HL-60 (cell line): ENCODE measurements around the gene OSBP2.

ENCODE experiments used
- GABPA ChIP-seq: IDR thresholded peaks from 2 replicates; pipeline ENCODE4 v1.6.1; 2012; ENCODE audit warnings: low read depth
- POLR2AphosphoS5 ChIP-seq: IDR thresholded peaks from 2 replicates; pipeline ENCODE4 v1.6.1; 2012; ENCODE audit warnings: low read depth
- SPI1 ChIP-seq: IDR thresholded peaks from 2 replicates; pipeline ENCODE4 v1.6.1; 2012; ENCODE audit warnings: low read depth, mild to moderate bottlenecking, borderline replicate concordance
- TF ChIP-seq, protein P1 (sequence below): IDR thresholded peaks from one replicate; pipeline ENCODE4 v1.5.1; 2011; ENCODE audit warnings: low read length, control low read depth, inconsistent platforms; ENCODE audit not compliant: insufficient read depth

DNA sequence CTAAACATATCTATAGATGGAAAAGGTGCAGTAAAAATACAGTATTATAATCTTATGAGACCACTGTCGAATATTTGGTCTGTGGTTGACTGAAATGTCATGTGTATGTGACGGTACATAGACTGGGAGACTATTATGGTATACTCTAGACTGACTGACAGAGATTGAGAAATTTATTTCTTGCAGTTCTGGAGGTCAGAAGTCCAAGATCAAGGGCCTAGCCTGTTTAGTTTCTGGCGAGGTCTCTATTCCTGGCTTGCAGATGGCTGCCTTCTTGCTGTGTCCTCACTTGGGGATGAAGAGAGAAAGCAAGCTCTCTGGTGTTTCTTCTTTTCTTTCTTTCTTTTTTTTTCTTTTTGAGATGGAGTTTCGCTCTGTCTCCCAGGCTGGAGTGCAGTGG is 7.3 kb upstream of the OSBP2 start:
- TF ChIP-seq, protein P1, sequence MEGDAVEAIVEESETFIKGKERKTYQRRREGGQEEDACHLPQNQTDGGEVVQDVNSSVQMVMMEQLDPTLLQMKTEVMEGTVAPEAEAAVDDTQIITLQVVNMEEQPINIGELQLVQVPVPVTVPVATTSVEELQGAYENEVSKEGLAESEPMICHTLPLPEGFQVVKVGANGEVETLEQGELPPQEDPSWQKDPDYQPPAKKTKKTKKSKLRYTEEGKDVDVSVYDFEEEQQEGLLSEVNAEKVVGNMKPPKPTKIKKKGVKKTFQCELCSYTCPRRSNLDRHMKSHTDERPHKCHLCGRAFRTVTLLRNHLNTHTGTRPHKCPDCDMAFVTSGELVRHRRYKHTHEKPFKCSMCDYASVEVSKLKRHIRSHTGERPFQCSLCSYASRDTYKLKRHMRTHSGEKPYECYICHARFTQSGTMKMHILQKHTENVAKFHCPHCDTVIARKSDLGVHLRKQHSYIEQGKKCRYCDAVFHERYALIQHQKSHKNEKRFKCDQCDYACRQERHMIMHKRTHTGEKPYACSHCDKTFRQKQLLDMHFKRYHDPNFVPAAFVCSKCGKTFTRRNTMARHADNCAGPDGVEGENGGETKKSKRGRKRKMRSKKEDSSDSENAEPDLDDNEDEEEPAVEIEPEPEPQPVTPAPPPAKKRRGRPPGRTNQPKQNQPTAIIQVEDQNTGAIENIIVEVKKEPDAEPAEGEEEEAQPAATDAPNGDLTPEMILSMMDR, result no peak
- no peak for TF ChIP-seq POLR2AphosphoS5
- no peak for TF ChIP-seq GABPA
- no peak for TF ChIP-seq SPI1
